CD4-positive, alpha-beta memory T cell (primary cell): Measurements from ENCODE around the gene HYAL1. TPM values are rescaled to one million over a fixed set of nuclear protein-coding genes. Genes with fewer than 3 reads are reported as not detected.

Experiments
- CTCF ChIA-PET: fragments of 350-600 bp; sonication (Branson Sonifier 250); formaldehyde crosslinking; loops from one replicate; lab custom pipeline; 2021; ENCODE audit warnings: inconsistent platforms; ENCODE audit not compliant: partially characterized antibody; lab: Charles Lee
- POLR2A ChIA-PET: fragments of 350-600 bp; sonication (Branson Sonifier 250); formaldehyde crosslinking; loops from one replicate; lab custom pipeline; 2021; ENCODE audit not compliant: partially characterized antibody; lab: Charles Lee
- DNase-seq, 5 donors: peaks; one replicate each; pipeline versions ENCODE4 v3.0.0 to v3.0.0-alpha.2; 2020 to 2022; ENCODE audit warnings: mixed read lengths in 1 of 5
- H3K27ac ChIP-seq: one replicate; pipeline ENCODE4 v1.7.0; 2013; ENCODE audit warnings: low read depth, low read length
- H3K27me3 ChIP-seq: 2 replicates; pipeline ENCODE4 v1.7.0; 2013; ENCODE audit warnings: mild to moderate bottlenecking, low read length, moderate library complexity; ENCODE audit not compliant: insufficient read depth
- H3K36me3 ChIP-seq: 2 replicates; pipeline ENCODE4 v1.7.0; 2013; ENCODE audit warnings: mild to moderate bottlenecking, low read length, moderate library complexity; ENCODE audit not compliant: insufficient read depth
- H3K4me1 ChIP-seq: 2 replicates; pipeline ENCODE4 v1.7.0; 2013; ENCODE audit warnings: mild to moderate bottlenecking, low read length, moderate library complexity; ENCODE audit not compliant: insufficient read depth
- H3K4me3 ChIP-seq, 2 donors: one replicate each; pipeline ENCODE4 v1.7.0; 2013; ENCODE audit warnings: low read length in 2 of 2, mild to moderate bottlenecking in 1 of 2
- H3K9me3 ChIP-seq, 2 donors: one replicate each; pipeline ENCODE4 v1.7.0; 2013; ENCODE audit warnings: low read length in 2 of 2, control low read depth in 1 of 2; ENCODE audit not compliant: control insufficient read depth in 1 of 2
- H3K27ac Mint-ChIP-seq, 7 donors: one replicate each; pipeline ENCODE4 v1.8.0; 2020 to 2021; ENCODE audit warnings: mixed read lengths in 7 of 7, mild to moderate bottlenecking in 6 of 7, inconsistent platforms in 3 of 7, moderate library complexity in 3 of 7
- H3K27me3 Mint-ChIP-seq, 2 donors: one replicate each; pipeline ENCODE4 v1.8.0; 2020 to 2021; ENCODE audit warnings: mixed read lengths in 2 of 2
- H3K36me3 Mint-ChIP-seq, 2 donors: one replicate each; pipeline ENCODE4 v1.8.0; 2020 to 2021; ENCODE audit warnings: mixed read lengths in 2 of 2, inconsistent platforms in 1 of 2, mild to moderate bottlenecking in 1 of 2
- H3K4me1 Mint-ChIP-seq, 4 donors: one replicate each; pipeline ENCODE4 v1.8.0; 2020 to 2021; ENCODE audit warnings: mixed read lengths in 4 of 4, mild to moderate bottlenecking in 1 of 4
- H3K4me3 Mint-ChIP-seq, 8 donors: one replicate each; pipeline ENCODE4 v1.8.0; 2020 to 2021; ENCODE audit warnings: mixed read lengths in 8 of 8, mild to moderate bottlenecking in 7 of 8, moderate library complexity in 6 of 8, inconsistent platforms in 3 of 8
- H3K9me3 Mint-ChIP-seq, 8 donors: one replicate each; pipeline ENCODE4 v1.8.0; 2020 to 2021; ENCODE audit warnings: mixed read lengths in 8 of 8, mild to moderate bottlenecking in 5 of 8, inconsistent platforms in 3 of 8, moderate library complexity in 1 of 8
- intact Hi-C: fragments of 100-400 bp; cut with micrococcal nuclease; formaldehyde crosslinking; loops from one replicate; pipeline ENCODE4 v1.15.1; 2023
- polyA plus RNA-seq, 2 donors: library from polyadenylated mRNA; unstranded; fragments of 300-500 nt; fragmentation: Illumina TruSeq; gene quantifications; one replicate each; pipeline ENCODE4 v1.2.3, GENCODE V29; 2021
- total RNA-seq, 2 experiments: library from RNA; stranded (reverse); gene quantifications; one replicate each; pipeline ENCODE4 v1.2.3, GENCODE V29; 2021

The HYAL1 gene
- total and polyA plus RNA-seq, 4 experiments from 2014 or later: 0.09 to 0.50 (median 0.29) TPM

GRCh38 chr3:50347187-50347813, 43.9 kb upstream of the HYAL1 start:
- Histone ChIP-seq H3K9me3 (no peaks in the 10 kb centered on the region), H3K4me3 (no peak overlapping the region), H3K27me3 (no peaks in the 10 kb centered on the region), H3K4me1 (peaks cover 65% of the 10 kb centered on the region), H3K27ac (peak overlapping the region; percentile 39), H3K36me3 (peaks cover 15% of the 10 kb centered on the region)
- peaks cover 0 to 36% of the 10 kb centered on the region in 2 donors for H3K36me3 Mint-ChIP-seq
- H3K9me3 Mint-ChIP-seq: no peaks in the 10 kb centered on the region
- ChIA-PET CTCF (interaction anchor here (0.6 to 4.5 kb wide), 17 partner anchors 9 to 1897 kb away, joined by 3 to 84 read pairs (median 3); partner anchors contain the start of genes CISH, HEMK1, HYAL3 and NAA80), POLR2A (interaction anchor here (0.6 to 23.7 kb wide), 10 partner anchors 12 to 271 kb away, joined by 3 to 595 read pairs (median 4); partner anchors contain the start of genes C3orf18, HEMK1, RASSF1 and TMEM115)
- peaks cover 23 to 87% (median 54%) of the 10 kb centered on the region in 4 donors for H3K4me1 Mint-ChIP-seq
- intact Hi-C loops: loop anchor here (1.0 kb wide), 2 partner anchors 89 to 195 kb away; no protein-coding TSS in a partner anchor
- no peaks in the 10 kb centered on the region for H3K27me3 Mint-ChIP-seq
- H3K27ac Mint-ChIP-seq: peak overlapping the region; percentile 64 to 96 (median 82)
- DNase-seq: peak; percentile 78 to 81 (median 79)
- H3K4me3 Mint-ChIP-seq: peak overlapping the region in 4 of 8 donors; percentile 32 to 77 (median 40)

GRCh38 chr3:50345586-50346234, 42.3 kb upstream of the HYAL1 start, which contains the start of gene ZMYND10:
TSS of gene ZMYND10 (minus strand) at chr3:50345732. CDS start at chr3:50345579, 153 bp downstream.
- H3K4me1 Mint-ChIP-seq: peaks cover 23 to 81% (median 50%) of the 10 kb centered on the region in 4 donors
- no peaks in the 10 kb centered on the region for H3K27me3 Mint-ChIP-seq
- Histone ChIP-seq H3K36me3 (peaks cover 15% of the 10 kb centered on the region), H3K27me3 (no peaks in the 10 kb centered on the region), H3K27ac (peak within 1 kb of the TSS; percentile 24), H3K9me3 (no peaks in the 10 kb centered on the region), H3K4me1 (peaks cover 63% of the 10 kb centered on the region), H3K4me3 (peak within 1 kb of the TSS in 1 of 2 donors; percentile 27)
- DNase-seq: peak; percentile 72 to 76 (median 75)
- POLR2A ChIA-PET: interaction anchor here (0.7 to 23.7 kb wide), 5 partner anchors 6 to 47 kb away, joined by 3 to 595 read pairs (median 153); partner anchors contain the start of genes CYB561D2, HYAL3, NAA80 and NPRL2
- H3K36me3 Mint-ChIP-seq: peaks cover 0 to 27% of the 10 kb centered on the region in 2 donors
- no peaks in the 10 kb centered on the region for H3K9me3 Mint-ChIP-seq
- intact Hi-C loops: no loop called here
- H3K4me3 Mint-ChIP-seq: peak within 1 kb of the TSS; percentile 43 to 81 (median 68)
- CTCF ChIA-PET: interaction anchor here (0.7 to 4.1 kb wide), 7 partner anchors 9 to 197 kb away, joined by 3 to 46 read pairs (median 5); partner anchors contain the start of gene TMEM115
- H3K27ac Mint-ChIP-seq: peak within 1 kb of the TSS in 6 of 7 donors; percentile 29 to 96 (median 76)

DNA sequence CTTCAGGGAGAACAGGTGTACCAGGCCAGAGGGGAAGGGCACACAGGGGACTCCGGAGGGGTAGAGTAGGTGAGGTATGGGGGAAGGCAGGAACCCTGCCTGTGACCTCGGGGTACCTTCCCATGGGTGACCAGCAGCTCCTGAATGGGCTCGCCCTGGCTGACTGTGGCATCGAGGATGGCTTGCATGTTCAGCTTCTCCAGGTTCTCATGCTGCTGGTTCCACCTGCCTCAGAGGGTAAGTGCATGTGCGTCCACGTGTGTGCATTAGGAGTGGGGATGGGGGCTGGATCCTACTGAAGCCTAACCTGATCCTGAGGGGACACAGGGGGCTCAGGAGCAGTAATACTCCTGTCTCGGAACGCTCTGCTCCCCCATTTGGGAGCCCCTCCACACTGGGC, 41.6 kb upstream of the HYAL1 start:
- H3K27ac Mint-ChIP-seq: peak overlapping the region in 1 of 7 donors; percentile 63
- Histone ChIP-seq H3K27ac (no peak overlapping the region), H3K36me3 (peaks cover 15% of the 10 kb centered on the region), H3K27me3 (no peaks in the 10 kb centered on the region), H3K9me3 (no peaks in the 10 kb centered on the region), H3K4me3 (peak overlapping the region in 1 of 2 donors; percentile 27), H3K4me1 (peaks cover 65% of the 10 kb centered on the region)
- H3K9me3 Mint-ChIP-seq: no peaks in the 10 kb centered on the region
- peaks cover 21 to 77% (median 46%) of the 10 kb centered on the region in 4 donors for H3K4me1 Mint-ChIP-seq
- DNase-seq: no peak
- intact Hi-C loops: no loop called here
- H3K4me3 Mint-ChIP-seq: peak overlapping the region in 1 of 8 donors; percentile 70
- ChIA-PET CTCF (interaction anchor here (1.0 to 4.1 kb wide), 5 partner anchors 8 to 201 kb away, joined by 3 to 46 read pairs (median 5); no protein-coding TSS in a partner anchor), POLR2A (interaction anchor here (1.3 to 23.7 kb wide), 3 partner anchors 7 to 46 kb away, joined by 4 to 595 read pairs (median 595); partner anchors contain the start of genes CYB561D2, HYAL3, NAA80 and NPRL2)
- H3K27me3 Mint-ChIP-seq: no peaks in the 10 kb centered on the region
- H3K36me3 Mint-ChIP-seq: peaks cover 0 to 20% of the 10 kb centered on the region in 2 donors

GRCh38 chr3:50342813-50343633, 39.6 kb upstream of the HYAL1 start:
- Histone ChIP-seq H3K27me3 (no peaks in the 10 kb centered on the region), H3K4me3 (no peak overlapping the region), H3K4me1 (peaks cover 65% of the 10 kb centered on the region), H3K27ac (no peak overlapping the region), H3K9me3 (no peaks in the 10 kb centered on the region), H3K36me3 (peaks cover 6% of the 10 kb centered on the region)
- ChIA-PET CTCF (interaction anchor here (1.6 kb wide), 1 partner anchor 203 kb away, joined by 3 read pairs; no protein-coding TSS in a partner anchor), POLR2A (interaction anchor here (1.5 to 23.7 kb wide), 4 partner anchors 8 to 226 kb away, joined by 3 to 595 read pairs (median 386); partner anchors contain the start of genes CYB561D2, HEMK1, HYAL3 and IFRD2)
- Mint-ChIP-seq H3K36me3 (peaks cover 0 to 15% of the 10 kb centered on the region in 2 donors), H3K4me1 (peaks cover 24 to 77% (median 47%) of the 10 kb centered on the region in 4 donors), H3K27ac (peak overlapping the region in 5 of 7 donors; percentile 13 to 93 (median 62)), H3K9me3 (peaks cover 0 to 2% (median 0%) of the 10 kb centered on the region in 8 donors), H3K4me3 (peak overlapping the region in 1 of 8 donors; percentile 15), H3K27me3 (no peaks in the 10 kb centered on the region)
- intact Hi-C loops: no loop called here
- no peak for DNase-seq

- no peak overlapping the region for H3K4me3 ChIP-seq
- no peaks in the 10 kb centered on the region for H3K36me3 ChIP-seq
- DNase-seq: no peak
- H3K36me3 Mint-ChIP-seq: peaks cover 0 to 11% of the 10 kb centered on the region in 2 donors
- intact Hi-C loops: no loop called here
- ChIA-PET CTCF (interaction anchor here (1.9 kb wide), 1 partner anchor 25 kb away, joined by 4 read pairs; no protein-coding TSS in a partner anchor), POLR2A (interaction anchor here (1.5 to 23.7 kb wide), 6 partner anchors 7 to 227 kb away, joined by 3 to 595 read pairs (median 96); partner anchors contain the start of genes C3orf18, CYB561D2, HEMK1 and HYAL3)
- peak overlapping the region; percentile 6 to 93 (median 81) for H3K27ac Mint-ChIP-seq
- H3K4me3 Mint-ChIP-seq: peak overlapping the region in 5 of 8 donors; percentile 20 to 70 (median 33)
- H3K27me3 Mint-ChIP-seq: no peaks in the 10 kb centered on the region
- no peaks in the 10 kb centered on the region for H3K9me3 ChIP-seq
- H3K9me3 Mint-ChIP-seq: peaks cover 0 to 2% (median 0%) of the 10 kb centered on the region in 8 donors
- no peak overlapping the region for H3K27ac ChIP-seq
- peaks cover 60% of the 10 kb centered on the region for H3K4me1 ChIP-seq
- peaks cover 21 to 77% (median 42%) of the 10 kb centered on the region in 4 donors for H3K4me1 Mint-ChIP-seq
- H3K27me3 ChIP-seq: no peaks in the 10 kb centered on the region
Observed at GRCh38 chr3:50341996-50342650, 38.7 kb upstream of the HYAL1 start.
